COLO668 (cell line): Measurements from ENCODE around the gene RAB35.

ENCODE experiments used
- DNase-seq: peaks from one replicate; lab custom pipeline; 2025; ENCODE audit not compliant: unreplicated experiment; lab: John Stamatoyannopoulos, UW

The RAB35 gene

DNA sequence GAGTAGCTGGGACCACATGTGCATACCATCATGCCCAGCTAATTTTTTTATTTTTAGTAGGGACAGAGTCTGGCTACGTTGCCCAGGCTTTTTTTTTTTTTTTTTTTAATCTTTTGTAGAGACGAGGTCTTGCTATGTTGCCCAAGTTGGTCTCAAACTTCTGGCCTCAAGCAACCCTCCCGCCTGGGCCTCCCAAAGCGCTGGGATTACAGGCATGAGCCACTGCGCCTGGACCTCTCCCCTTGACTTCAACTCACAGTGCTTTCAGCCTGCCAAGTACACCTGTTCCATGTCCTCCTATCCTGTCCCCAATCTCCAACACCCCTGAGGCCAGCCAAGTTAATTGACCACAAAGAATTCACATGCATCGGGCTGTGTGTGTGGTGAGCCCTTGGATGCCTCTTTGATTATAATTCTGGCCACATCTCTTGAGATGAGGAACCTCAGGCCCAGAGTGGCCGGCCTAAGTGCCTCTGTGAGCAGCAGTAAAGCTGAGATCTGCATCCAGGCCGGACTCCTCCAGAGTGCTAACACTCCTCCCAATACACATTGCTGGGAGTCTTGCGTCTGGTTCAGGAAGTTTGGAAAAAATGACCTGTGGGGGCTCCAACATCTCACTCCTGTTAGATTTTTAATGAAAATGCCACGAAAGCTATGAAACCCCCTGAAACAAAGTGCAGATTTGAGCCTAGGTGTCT is 6.8 kb downstream of the RAB35 start:
- no peak for DNase-seq

DNA sequence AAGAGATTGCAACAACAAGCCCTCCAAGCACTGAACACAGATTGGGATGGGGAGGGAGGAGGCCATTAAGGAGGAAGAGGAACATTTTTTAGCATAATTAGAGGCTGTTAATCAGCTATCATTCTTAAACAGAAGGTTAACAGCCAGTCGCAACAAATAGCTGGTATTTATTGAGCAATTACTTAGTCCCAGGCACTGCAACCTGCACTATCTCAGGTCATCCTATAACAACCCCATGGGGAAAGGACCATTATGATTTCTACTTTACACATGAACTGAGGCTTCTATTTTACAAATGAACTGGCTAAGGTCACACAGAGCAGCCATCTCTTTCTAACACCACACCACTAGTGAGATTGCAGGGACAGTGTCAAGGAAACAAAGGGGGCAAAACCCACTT is 10.4 kb downstream of the RAB35 start:
- DNase-seq: no peak

DNA sequence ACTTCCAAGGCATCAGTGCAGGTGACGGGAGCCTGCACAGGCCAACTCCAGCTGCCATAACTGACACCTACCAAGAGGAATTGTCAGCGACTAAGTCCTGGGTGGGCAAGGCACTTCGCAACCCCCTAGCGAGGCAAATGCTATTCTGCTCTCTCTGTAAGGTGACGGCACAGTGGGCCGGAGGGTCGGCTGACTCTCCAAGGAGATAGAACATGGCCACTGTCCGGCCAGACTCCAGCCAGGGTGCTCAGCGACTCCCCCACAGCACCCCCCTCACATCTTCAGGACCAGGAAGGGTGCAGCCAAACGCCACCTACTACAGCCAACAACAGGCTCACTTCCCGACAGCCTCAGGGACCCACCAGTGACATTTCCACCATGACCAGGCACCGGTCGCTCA is 13.2 kb downstream of the RAB35 start:
- DNase-seq: no peak

DNA sequence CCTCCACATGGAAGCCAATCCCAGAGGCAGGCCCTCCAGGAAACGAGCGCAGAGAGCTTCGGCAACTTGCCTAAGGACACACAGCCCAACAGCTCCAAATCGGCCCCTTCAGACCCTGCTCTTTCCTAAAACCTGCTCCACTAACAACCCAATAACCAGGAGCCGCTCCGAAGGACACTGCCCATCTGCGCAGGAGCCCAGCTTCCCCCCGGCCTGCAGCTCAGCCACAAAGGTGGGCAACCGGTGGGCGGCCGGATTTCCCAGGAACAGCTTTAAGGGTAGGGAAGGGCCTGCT is 13.6 kb downstream of the RAB35 start:
- DNase-seq: no peak

DNA sequence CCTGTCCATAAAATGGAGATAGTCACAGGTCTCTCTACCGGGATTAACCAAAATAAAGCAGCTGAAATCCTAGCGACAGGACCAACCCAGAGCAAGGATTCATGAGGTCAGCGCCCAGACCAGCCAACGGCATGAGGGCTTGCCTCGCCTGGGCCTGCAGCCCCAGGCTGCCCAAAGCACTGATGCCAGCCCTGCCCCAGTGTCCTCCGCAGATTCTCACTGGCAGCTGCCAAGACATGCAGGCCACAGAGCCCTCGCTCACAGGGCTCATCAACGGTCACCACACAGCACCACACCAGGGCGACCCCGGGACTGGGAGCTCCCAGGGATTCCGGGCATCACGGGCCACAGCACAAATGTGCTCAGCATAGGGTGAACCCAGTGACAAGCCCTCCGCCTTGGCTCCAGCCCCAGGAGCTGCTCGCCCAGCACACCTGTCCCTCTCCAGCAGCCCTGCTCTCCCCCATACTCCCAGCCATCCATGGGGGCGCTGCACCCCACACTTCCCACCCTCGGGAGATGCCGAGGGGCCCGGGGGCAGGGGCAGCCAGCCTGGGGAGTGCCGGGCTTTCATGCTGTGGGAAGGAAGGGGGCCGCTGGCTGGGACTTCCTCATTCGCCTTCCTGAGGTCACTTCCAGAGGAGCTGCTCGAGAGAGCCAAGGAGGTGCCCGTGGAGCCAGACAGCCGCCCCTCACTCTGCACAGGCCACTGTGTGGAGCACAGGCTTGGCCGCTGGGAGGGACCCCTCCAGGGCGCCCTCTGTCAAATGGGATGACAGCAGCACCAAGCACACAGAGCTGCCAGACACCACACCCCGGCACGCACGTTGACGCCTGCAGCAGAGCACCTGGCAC is 14.1 kb downstream of the RAB35 start:
- no peak for DNase-seq

DNA sequence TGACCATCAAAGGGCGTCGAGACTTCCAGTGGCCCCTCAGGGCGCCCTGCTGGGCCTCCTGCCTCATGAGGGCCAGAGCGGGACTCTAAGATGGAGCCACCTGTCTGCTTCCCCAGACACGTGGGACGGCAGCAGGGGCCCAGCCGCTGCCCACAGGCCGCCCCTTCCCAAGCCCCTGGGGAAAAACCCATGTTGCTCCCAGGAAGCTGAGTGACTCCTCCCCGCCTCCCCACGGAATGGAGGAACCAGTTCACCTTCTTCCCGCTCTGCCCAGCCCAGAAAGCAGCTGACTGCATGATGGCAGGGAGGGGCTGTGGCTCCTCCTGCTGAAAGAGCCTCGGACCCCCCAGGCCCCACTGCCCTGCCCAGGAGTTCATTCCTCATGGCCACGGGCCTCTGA is 14.9 kb downstream of the RAB35 start:
- DNase-seq: no peak

DNA sequence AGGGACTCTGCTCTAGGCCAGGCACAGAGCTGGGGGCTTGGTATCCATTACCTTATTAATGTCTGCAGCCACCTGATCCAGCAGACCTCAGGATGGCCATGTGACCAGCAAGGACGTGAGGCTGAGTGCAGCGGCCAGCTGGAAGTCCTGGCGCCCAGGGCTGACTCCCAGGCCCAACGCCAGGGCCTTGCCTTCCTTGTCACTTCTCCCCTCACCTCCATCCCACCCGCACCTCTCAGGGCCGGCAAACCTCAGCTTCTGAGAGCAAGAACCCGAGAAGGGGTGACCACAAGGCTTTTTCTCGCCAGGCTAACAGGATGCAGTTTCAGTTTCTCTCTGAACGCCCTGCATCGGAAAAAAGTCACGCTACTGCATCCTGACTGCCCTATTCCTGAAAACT is 15.4 kb downstream of the RAB35 start:
- no peak for DNase-seq

DNA sequence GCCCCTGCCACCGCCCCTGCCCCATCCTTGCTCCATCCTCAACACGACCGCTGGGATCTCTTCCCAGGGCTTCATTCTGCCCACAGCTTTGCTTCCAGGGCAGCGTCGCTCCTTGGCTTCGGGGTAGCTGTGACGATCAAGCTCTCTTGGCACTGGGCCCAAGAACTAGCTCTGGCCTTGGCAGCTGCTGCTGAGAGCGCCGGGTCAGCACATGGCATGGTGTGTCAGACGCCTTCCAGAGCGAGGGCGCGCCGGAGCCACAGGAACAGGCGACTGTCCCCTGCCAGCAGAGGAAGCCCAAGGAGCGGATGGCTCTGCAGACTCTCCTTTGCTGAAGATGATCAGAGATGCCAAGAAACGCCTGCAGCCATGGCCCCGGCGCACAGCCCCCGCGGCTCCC is 15.9 kb downstream of the RAB35 start:
- no peak for DNase-seq

DNA sequence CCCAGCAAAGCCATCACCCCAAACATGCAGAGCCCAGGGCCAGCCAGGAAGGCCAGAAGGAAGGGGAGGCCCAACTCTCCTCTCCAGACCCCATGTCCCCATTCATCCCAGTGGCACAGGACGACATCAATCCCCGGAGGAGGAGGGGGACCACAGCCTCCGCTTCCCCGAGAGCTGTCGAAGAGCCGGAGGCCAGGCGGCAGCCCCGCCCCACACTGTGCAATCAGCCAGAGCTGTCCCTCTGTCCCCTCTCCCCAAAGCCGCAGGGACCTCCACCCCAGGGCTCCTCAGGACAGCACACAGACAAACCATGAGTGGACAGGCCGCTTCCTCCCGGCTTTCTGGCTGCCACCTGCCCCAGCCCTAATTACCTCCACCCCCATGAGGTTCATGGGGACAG is 16.8 kb downstream of the RAB35 start:
- no peak for DNase-seq

DNA sequence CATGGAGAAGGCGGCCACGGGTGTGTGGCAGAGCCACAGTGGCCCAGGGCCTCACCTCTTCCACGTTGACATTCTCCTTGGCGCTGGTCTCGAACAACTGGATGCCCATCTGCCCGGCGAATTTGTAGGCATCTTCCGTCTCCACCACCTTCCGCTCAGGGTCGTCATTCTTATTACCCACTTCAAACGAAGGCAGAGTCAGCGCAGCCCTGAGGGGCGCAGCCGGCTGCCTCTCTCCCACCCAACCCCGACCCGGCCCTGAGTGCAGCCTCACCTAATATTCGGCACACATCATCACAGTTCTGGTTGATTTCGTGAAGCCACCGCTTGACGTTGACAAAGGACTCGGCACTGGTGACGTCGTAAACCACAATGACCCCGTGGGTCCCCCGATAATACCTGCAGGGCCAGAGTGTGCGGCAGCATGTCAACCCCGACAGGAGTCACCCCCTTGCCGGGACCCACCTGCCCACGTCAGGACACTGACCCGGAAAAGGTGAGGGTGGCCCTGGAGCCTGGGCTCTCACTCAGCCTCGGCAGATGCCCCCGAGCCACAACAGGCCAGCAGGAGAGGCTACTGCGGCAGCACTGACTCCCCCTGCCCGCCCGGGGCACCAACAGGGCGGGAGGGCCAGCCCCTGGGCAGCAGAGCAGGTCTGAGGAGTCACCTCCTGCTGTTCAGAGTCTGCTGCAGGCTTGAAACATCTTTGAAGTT is 17.6 kb downstream of the RAB35 start:
- no peak for DNase-seq

DNA sequence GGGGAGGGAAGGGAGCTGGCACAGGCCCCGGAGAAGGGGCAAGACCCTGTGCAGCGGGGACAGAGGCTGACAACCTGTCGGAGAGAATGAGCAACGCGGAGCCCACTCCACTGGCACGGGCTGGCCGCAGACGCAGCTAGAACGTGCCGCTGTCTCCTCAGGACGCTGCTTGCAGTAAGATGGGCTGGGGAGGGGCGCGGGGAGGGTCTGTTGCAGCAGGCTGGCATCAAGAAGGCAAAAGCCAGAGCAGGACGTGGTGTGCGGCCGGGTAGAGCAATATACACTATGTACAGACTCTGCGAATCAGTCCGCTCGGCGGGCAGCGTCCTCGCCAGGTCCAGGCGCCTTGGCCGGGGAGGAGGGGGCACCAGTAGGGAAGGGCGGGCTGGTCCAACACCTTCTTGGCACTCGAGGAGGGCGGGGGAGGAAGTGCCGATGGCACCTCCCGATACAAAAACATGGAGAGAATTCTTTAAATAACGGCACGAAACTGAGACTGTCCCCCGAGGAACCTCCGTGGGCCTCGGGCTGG is 19.8 kb downstream of the RAB35 start:
- DNase-seq: no peak

DNA sequence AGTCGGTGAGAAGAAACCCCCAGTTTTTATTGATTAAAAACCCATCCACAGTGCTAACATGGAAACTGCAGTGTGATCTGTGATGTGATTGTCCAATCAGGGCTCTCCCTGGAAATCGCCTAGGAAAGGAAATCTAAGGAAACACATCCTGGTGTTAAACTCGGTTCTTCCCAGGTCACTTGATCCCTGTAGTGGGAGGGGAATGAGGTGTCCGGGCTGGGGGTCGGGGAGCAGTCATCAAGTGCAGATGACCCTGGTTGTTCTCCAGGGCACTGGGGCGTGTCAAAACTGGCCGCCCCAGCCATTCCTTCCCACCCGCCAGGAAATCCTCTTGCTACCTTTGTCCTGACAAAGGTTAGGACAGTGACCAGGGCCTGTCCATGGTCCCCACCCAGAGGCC is 20.8 kb downstream of the RAB35 start:
- DNase-seq: no peak

DNA sequence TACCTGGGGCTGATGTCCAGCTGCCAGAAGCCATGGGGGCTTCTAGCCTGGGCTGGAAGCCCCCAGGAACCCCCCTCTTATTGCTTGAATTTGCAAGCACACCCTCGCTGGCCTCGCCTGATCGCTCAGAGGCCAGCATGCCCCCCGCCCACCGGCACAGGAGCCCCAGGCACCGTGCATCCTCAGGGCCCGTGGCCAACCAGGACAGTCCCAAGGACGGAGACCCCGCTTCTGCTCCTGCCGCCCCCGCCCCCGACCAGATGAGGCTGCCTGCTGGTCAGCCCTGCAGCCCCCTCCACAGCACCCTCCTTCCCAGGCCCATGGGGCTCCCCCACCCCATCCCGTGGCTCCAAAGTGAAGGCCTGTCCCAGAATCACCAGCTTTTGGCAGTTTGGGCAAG is 21.2 kb downstream of the RAB35 start:
- DNase-seq: no peak

DNA sequence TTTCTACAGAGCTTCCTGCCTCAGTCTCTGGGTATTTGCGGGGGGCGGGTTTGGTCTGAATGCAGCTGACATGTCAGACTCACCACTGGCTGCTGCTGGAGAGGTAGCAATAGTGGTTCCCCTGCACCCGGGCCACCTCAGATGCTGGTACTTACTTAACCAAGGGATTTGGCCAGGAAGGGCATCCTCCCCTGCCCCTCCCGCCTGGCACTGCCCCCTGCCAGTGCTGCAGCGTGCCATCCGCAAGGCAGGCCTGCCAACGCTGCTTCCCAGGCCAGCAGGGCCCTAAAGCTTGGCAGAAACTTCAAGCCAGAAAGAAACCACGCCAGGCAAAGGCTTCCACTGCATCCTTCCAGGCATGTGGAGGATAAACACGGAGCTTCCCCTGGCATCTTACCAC is 22.1 kb downstream of the RAB35 start:
- DNase-seq: no peak

DNA sequence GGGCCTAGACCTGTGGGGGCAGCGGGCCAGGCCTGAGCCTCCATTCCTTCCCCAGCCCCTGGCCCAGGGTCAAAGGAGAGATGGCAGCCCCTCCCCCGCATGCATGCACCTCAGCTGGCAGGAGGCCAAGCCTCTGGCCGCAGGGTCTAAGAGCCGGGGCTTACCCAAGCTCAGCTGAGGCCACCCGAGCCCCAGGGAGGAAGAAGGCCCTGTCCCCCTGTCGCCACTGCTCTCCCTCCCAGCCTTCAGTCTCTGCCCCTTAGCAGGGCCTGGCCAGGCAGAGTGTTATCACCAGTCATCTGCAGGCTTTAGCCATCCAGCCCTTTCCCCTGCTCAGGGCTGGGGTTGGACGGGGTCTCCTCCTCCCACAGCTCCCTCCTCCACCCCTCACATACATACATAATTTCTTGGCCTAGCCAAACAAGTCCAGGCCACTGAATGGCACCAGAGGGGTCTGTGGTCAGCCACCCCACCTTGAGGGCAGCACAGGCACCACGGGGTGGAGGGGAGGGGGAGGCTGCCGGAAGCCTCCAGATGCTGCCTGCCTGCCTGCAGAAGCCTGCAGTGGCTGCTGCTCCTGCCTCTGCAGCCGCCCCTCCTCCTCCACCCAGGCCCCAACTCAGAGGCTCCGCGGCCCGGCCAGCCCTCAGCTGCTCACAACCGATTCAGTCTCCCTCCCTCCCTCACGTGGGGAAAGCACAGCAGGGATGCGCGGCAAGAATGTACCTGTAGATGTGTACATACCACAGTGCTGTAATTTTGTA is 22.8 kb downstream of the RAB35 start:
- DNase-seq: peak; percentile 53

DNA sequence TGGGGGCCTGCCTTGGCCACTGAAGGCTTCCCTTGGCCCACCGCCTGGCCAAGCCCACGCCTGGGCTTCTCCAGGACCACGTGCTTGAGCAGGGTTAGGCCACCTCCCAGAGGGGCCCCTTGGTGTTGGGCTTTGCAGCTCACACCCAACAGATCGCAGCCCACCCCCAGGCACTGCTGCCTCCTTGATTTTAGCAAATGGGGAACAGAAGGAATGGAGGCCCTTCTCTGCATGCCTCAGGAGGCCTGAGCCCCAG is 23.3 kb downstream of the RAB35 start:
- no peak for DNase-seq

DNA sequence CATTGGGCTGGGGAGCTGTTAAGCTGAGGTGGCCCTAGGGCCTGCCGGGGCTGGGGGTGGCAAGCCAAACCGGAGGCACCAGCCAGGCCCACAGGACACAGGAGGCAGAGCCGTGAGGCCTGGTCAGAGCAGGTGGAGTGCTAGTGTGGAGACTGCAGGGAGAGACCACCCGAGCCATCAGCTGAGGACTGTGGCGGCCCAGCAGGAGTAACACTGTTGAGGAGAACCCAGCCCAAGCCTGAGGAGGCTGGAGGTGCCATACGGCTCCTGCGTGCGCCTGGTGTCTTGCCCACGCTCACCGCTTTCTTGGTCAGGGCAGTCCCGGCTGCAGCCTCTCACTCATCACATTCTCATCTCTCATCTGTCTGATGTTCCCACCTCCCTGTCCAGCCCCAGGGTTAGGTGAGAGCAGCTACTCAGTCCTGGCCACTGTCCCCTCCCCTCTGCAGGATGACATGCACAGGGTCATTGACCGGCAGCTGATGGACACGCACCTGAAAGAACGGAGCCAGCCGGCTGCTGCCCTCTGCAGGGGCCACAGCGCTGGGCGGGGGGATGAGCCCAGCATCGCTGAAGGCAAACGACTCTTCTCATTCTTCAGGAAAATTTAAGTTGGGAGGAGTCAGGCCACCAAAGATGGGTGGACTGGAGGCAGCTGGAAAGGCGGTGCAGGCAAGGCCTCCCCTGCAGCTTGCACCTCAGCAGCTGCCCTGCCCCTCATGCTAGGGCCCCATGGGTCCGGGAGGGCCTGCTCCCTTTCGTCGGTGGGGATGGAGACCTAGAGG is 23.8 kb downstream of the RAB35 start:
- DNase-seq: no peak

DNA sequence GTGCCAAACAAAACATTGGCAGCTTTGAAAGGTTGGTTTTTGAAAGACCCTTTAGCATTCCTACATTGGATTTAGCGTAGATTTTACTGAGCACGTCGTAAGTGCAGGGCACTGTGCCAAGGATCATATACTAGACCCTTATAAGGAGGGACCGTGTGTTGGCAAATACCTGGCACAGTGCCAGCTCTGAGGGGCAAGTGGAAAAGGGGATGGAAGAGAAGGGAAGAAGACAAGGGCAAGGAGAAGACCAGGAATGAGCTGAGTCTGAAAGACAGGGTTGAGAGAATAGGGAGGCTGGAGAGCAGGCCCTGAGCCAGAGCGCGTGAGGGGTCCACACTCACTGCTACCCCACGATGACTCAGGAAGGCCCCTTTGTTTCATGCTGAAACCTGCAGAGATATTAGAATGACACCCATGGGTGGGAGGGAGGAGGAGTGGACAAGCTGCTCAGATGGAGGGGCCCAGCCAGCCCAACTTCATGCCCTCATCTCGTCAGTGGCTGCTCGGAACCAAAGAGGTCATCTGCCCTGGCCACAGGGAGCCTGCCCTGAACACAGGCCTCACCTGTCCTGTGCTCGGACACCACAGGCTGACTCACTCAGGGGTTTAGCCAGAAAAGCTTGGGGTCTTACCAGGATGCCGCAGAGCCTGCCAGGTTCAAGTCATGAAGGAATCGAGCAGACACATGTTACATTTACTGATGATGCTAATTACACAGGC is 25.0 kb downstream of the RAB35 start:
- no peak for DNase-seq

DNA sequence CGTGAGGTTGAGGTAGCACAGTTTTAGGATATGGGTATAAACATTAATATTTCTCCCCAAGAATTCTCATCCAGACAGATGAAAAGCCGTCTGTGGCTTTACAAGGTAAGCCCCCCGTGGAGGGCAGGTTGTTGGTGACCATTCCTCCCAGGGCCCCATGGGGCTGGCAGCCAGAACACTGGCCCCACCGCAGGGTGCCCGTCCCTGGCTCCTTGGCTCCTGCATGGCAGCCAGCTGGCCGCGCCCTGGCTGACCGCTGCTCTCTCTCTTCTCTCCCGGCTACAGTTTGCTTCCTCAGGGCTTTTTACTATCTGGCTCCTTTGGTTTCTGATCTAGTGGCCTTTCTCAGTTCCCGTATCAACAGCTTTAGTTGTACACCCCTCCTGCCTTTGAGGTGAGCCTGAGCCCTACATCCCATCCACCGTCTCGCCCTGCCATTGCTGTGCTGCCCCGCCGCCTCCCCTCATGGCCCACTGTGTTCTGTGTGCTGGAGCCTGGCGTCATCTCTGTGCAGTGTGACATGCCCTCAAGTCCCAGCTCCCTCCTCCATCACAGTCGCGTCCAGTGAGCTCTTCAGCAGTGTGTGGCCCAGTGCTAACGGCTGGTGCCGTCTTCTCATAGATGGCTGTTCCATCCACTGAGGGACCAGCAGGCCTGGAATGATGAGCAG is 25.8 kb downstream of the RAB35 start:
- no peak for DNase-seq

DNA sequence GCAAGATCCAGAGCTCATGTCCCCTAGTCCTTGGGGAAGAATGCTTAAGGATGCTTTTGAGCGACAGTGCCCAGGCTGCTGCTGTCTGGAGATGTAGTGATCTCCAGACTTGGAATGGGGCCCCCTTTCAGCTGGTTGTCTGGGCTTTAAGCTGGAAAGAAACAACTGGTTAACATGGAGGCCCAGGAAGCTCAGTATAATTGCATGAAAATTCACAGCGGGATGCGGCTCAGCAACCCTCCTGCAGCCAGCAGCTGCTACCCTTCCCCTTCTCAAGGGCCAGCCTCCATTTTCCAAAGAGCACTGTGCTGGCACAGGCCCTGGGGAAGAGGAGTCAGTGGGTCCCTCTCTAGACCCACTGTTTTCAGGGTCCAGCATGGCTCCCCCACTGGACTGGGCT is 26.3 kb downstream of the RAB35 start:
- DNase-seq: no peak
